ENCODE data around the gene ST6GALNAC3.

Gene ST6GALNAC3

DNA sequence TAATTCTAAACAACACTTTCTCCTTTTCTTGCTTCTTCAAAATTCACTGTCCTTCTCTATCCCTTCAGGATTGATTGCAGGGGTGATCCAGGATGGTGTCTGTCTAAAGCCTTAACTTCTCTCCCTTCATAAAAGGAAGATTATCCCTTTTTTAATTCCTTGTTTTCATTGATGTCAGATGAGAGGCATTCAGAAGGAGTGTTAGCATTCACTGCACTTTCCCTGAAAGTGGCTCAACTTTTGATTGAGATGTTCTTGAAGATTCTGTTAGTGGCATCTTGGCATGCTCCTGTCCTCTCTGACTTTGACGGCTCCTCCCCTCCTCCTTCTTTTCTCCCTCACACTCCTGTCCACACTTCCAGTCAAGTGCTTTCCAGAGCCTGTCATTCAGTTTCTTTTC lies 71.6 kb downstream of the ST6GALNAC3 start:
- DNase-seq = no peak

DNA sequence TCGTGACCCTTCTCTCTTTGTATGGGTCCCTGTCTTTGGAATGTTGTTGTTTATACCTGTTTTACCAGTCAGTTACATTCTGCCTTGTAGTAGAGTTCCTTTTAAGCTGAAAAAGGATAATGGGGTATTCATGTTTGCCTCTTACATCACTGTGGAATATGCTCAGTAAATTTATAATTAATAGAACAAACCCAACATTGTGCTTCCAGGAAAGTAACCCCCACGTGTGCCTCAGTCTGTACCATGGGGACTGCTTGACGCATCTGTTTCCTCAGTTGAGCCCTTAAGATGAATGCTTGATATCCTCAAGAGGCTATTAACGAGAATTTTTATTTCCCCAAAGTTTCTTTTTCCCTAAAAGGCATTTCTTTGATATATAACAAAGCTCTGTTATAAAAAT lies 73.4 kb downstream of the ST6GALNAC3 start:
- no peak for DNase-seq

DNA sequence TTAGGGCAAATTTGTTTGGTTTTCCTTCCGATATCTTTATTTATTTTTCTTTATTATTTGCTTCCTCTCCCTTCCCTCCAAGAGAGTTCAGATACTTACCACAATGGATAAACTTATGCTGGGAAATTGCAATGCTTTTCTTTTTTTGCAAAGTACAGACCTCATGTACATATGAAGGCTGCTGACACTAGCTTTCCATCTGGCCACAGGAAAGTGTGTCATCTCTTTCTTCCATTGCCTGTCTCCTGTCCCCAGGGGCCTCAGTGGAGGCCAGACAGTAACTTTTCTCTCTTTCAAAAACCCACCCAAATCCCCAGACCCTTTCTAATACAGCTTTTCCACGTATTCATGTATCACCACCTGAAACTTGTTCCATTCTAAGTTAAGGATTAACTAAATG lies 73.9 kb downstream of the ST6GALNAC3 start:
- DNase-seq = no peak

DNA sequence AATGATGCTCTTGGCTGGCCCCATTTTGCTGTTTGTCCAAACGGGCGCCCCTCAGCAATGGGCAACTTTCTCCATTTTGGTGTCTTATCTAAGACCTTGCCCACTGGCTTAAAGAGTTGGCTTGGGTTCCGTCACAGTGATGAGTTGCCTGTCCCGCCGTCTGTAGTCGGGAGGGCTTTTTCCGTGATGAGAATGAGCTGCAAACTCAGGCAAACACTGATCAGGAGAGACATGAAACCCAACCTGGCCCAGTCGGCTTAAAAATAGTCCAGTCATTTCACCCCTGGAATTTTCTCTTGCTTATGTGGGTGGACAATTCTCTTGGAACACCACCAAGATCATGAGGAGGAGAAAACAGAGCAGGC lies 79.3 kb downstream of the ST6GALNAC3 start:
- no peak for DNase-seq

- DNase-seq = peak; percentile 90
Observed at GRCh38 chr1:76154206-76154956, 79.8 kb downstream of the ST6GALNAC3 start.

DNA sequence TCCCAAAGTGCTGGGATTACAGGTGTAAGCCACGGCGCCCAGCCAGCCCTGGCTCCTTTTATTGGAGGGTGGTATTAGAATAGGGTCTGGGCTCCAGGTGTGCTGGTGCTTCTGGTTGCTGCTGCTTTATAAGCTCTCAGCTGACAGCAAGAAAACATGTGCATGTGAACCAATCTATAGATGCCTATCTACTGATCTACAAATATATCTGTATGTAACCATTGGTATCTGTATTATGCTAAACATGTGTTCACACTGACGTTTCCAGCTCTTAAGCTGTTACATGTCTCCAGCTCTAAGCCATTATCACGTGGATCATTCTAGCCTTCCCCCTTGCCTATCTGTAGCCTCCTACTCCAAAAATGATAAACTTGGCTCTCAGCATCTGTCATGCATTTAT lies 82.4 kb downstream of the ST6GALNAC3 start:
- no peak for DNase-seq

GRCh38 chr1:76158126-76158525 lies 83.6 kb downstream of the ST6GALNAC3 start:
- DNase-seq = no peak

GRCh38 chr1:76160225-76160624 lies 85.7 kb downstream of the ST6GALNAC3 start:
- DNase-seq = no peak

GRCh38 chr1:76161451-76161850 lies 86.9 kb downstream of the ST6GALNAC3 start:
- no peak for DNase-seq

DNA sequence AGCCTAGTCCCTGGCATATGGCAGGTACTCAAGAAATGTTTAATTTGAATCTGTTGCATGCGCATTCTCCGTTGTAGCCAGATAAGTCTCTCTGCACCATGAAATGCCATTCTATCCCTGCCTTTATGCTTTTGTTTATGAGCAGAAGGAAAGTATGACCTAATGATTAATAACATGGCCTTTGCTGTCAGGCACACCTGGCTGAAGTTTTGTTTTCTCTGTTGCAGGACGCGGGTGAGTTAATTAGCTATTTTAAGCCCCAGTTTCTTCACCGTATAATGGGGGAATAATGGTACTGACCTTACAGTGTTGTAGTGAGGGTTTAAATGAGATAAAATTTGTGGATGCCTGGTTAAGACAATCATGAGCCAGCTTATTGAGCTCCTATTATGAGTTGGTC lies 87.7 kb downstream of the ST6GALNAC3 start:
- no peak for DNase-seq

GRCh38 chr1:76164165-76164564 lies 89.6 kb downstream of the ST6GALNAC3 start:
- no peak for DNase-seq

- DNase-seq = no peak
Observed at GRCh38 chr1:76170084-76170483, 95.5 kb downstream of the ST6GALNAC3 start.

DNA sequence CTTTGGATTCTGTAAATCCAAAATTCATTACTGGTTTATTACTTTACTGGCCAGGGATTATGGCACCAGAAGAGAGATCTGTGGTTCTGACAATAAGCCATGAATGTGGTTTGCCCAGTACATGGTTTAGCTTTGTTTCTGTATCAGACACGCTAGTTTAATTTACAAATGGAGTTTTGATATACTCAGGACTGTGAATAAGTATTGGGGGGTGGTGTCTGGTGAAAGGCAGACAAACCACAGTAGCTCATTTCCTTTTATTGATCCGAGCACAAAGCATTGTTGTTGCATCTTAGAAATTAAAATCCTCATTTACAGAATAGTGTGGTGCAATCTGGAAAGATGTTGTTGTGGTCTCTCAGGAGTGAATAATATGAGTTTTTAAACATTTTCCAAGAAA lies 96.0 kb downstream of the ST6GALNAC3 start:
- DNase-seq = no peak

- no peak for DNase-seq
Observed at GRCh38 chr1:76176000-76176399, 101.5 kb downstream of the ST6GALNAC3 start.

- DNase-seq = no peak
Observed at GRCh38 chr1:76177615-76178014, 103.1 kb downstream of the ST6GALNAC3 start.

GRCh38 chr1:76179219-76179698 lies 104.7 kb downstream of the ST6GALNAC3 start:
- no peak for DNase-seq

- DNase-seq = no peak
Observed at GRCh38 chr1:76185207-76185606, 110.7 kb downstream of the ST6GALNAC3 start.

DNA sequence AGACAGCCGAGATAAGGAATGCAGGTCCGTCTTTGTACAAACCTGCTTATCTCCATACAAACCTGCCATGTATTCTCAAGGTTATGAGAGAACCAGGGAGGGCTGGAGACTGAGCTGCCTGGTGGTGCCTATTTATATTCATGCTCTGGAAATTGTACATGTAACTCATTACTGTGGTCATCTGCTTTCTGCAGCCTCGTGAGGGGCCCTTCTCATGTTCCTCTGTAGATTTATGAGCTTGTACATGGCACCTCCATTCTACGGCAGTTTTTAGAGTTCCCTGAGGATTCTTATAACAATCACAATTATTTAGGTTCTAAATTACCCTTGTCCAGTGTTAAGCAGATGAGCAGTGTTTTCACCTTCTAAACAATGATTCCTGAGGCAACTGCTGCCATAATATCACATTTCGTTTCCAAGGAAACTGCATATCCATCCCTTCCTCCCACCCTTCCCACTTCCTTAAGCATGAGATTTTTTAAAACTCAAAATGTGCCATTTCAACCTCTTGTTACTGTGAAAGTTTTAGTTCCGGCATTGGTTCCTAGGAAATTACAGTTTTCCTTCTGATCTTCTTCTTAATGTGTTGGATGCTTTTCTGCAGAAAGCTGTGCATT lies 112.1 kb downstream of the ST6GALNAC3 start:
- no peak for DNase-seq

DNA sequence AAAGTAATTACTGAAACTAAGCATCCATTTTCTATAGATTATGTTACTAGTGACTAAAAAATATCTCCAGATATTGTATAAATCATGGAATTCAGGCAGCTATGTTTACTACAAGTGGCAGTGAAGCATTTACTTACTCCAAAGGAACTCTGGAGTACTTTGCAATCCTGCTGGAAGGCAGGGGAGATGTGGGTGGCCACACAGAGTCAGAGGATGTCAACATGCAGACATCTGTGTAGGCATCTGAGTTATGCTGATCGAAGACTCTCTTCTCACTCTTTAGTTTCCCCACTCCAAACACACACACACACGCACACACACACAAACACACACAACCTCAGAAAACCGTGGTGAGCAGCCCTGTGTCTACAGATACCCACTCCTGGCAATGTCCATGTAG lies 112.9 kb downstream of the ST6GALNAC3 start:
- DNase-seq = no peak

DNA sequence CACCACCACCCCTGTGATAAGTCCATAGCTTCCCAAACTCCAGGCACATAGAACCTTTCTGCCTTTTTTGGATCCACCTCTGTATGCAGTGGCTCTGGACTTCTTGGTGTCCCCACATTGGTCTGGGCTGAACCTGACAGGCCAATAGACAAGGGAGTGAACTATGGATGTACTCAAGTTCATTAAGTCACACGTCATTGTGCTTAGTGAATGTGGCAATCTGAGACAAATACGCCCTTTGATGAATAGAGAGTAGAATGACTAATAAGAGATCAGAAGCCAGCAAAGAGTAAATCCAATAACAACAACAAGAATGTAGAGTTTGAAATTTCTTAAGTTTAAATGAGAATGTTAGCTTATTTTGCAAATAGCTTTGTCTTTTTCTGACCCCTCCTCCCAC lies 114.8 kb downstream of the ST6GALNAC3 start:
- no peak for DNase-seq

DNA sequence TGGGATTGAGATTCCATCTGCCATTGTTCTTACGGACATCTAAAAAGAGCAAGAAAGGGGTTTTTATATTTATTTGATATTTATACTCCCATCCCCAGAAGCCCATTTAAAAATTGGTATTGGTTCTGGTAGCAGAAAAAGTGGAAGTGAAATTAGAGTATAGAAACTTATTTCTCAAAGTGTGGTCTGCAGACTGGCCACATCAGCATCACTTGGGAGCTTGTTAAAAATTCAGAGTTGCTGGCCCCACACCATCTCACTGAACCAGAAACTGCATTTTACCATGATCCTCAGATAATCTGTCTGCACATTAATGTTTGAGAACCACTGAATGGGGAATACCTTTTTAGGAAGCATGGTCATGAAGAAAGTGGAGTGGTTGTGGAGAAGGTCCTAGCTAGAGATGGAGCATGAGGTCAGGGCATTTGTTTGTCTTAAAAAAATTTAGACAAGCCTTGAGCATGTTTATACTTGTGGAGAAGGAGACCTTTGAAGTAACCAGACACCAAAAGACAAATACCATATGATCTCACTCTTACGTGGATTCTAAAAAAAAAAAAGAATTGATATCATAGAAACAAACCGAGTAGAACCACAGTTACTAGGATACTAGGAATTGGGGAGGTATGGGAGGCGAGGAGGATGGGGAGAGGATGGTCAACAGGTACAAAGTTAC lies 116.3 kb downstream of the ST6GALNAC3 start:
- no peak for DNase-seq

DNA sequence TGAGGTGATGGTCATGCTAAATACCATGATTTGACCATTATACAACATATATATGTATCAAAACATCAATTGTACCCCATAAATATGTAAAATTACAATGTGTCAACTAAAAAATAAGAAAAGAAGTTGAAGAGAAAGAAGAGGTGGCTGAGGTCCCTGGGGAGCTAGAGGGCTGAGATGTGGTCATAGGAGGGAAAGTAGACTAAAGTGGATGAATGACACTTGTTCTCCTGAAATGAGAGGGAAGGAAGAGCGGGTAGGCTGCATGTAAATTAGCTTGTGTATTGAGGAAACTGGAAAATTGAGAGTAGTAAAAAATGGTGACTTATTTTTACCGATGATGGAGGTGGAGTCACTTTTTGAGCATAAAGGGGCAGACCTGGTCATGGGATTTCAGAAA lies 117.0 kb downstream of the ST6GALNAC3 start:
- no peak for DNase-seq

DNA sequence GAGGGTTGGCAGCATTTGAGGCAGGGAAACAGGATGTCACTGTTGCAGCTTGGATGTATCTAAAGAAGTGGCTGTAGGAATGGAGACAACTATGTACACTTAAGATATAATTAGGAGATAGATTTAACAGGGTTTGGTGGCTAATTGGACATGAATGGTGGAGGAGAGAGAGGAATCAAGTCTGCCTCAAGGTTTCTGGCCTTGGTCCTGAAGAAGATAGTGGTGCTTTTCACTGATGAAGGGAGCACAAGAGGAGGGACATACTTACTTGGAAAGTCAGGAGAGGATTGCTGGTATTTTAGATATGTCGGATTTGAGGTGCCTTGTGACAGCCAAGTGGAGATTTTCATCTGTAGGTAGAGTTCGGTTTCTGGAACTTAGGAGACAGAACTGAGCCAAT lies 123.9 kb downstream of the ST6GALNAC3 start:
- DNase-seq = no peak

GRCh38 chr1:76202670-76203069 lies 128.1 kb downstream of the ST6GALNAC3 start:
- DNase-seq = no peak

Measured in activated CD8-positive, alpha-beta memory T cell treated with anti-CD3 and anti-CD28 coated beads for 24 hours (primary cell).